ENCODE results near the gene NRG2. TPM values are rescaled to one million over a fixed set of nuclear protein-coding genes. Genes with fewer than 3 reads are reported as not detected.

Gene NRG2
- total RNA-seq, 4 donors from 2014 or later: 0.80 TPM; not detected in 3

DNA sequence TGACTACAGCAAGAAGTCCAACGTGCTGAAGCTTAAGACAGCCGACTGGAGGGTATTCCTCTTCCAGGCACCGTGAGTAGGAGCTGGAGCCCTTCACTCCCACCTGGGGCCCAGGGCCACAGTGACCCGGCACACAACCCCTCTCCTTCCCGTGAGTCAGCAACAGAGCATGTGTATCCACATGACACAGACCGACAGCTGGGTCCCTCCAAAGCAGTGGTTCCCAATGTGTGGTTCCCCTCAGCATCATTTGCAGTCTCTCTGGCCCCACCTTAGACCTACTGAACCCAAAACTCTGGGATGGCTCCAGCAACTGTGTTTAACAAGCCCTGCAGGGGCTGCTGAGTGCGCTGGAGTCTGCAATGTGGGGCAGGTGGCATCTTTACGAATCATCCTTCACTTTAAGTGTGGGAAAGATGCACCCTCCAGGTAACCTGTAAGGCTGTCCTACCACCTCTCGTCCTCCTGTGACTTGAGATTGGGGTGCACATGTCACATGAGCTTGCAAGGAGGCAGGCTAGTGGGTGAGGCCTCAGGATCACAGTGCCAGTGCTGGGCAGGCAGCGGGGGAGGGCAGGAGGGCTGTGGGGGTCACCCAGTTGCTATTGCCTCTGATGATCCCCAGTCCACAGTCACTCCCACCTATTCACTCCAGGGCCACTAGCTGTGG, 205.3 kb downstream of the NRG2 start:
- Histone ChIP-seq H3K27me3 (no peaks in the 10 kb centered on the region), H3K27ac (no peak overlapping the region), H3K4me3 (no peak overlapping the region), H3K4me1 (no peaks in the 10 kb centered on the region), H3K36me3 (no peaks in the 10 kb centered on the region), H3K9me3 (no peaks in the 10 kb centered on the region)
- TF ChIP-seq POLR2A (IDR thresholded peaks at IDR 0.05): no peak
- DNase-seq: peak in 1 of 3 donors; percentile 33

DNA sequence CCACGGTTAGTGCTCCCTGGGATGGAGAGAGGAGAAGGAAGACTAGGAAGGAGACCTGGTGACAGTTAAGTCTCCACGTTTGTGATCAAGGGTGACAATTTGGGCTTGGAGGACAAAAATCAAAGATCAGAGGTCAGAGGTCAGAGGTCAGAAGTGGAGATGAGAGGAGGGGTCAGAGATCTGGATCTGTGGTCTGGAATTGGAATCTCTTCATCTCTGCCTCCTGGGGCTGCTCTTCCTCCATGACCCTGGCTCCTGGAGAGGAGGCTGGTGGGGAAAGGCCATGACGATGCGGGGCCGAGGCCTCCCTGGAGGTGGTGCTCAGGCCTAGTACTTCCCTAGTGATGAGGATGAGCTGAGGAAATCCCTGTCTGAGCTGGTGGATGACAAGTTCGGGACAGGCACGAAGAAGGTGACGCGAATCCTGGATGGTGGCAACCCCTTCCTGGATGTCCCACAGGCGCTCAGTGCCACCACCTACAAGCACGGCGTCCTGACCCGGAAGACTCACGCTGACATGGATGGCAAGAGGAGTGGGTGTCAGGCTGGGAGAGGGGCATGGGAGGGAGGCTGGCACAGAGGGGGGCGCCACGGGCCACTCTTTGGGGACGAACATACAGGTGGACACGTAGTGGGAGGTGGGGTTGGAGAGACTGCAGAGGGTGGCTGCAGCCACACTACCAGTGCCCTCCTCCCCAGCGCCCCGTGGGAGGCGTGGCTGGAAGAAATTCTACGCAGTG, 206.5 kb downstream of the NRG2 start:
- DNase-seq: peak in 1 of 3 donors; percentile 27

DNA sequence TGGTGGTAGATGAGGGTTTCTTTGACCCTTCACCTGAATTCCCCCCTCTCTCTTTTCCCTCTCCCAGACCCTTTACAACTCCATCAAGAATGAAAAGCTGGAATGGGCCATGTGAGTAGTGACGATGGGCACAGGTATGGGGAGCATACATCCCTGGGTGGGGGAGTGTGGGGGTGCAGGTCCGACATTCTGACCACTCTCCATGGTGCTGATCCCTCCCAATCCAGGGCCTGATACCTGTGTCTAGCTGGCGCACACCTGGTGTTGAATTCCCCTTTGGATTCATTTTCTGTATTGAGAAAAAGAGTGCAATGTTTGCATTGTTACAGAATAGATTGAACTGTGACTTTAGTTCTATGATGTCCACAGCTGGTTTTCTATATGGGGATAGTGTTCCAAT, 207.4 kb downstream of the NRG2 start:
- TF ChIP-seq POLR2A (IDR thresholded peaks at IDR 0.05): no peak
- TF ChIP-seq, protein P1, sequence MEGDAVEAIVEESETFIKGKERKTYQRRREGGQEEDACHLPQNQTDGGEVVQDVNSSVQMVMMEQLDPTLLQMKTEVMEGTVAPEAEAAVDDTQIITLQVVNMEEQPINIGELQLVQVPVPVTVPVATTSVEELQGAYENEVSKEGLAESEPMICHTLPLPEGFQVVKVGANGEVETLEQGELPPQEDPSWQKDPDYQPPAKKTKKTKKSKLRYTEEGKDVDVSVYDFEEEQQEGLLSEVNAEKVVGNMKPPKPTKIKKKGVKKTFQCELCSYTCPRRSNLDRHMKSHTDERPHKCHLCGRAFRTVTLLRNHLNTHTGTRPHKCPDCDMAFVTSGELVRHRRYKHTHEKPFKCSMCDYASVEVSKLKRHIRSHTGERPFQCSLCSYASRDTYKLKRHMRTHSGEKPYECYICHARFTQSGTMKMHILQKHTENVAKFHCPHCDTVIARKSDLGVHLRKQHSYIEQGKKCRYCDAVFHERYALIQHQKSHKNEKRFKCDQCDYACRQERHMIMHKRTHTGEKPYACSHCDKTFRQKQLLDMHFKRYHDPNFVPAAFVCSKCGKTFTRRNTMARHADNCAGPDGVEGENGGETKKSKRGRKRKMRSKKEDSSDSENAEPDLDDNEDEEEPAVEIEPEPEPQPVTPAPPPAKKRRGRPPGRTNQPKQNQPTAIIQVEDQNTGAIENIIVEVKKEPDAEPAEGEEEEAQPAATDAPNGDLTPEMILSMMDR (IDR thresholded peaks at IDR 0.05): no peak
- Histone ChIP-seq H3K27me3 (no peaks in the 10 kb centered on the region), H3K9me3 (no peaks in the 10 kb centered on the region), H3K4me3 (no peak overlapping the region), H3K4me1 (no peaks in the 10 kb centered on the region), H3K27ac (no peak overlapping the region), H3K36me3 (no peaks in the 10 kb centered on the region)
- no peak for DNase-seq

More for the DNA sequence above, 206.5 kb downstream of the NRG2 start:
- TF ChIP-seq, protein P1 (IDR thresholded peaks at IDR 0.05): no peak
- no peak for TF ChIP-seq POLR2A (IDR thresholded peaks at IDR 0.05)
- H3K9me3 ChIP-seq: no peaks in the 10 kb centered on the region
- no peaks in the 10 kb centered on the region for H3K36me3 ChIP-seq
- no peaks in the 10 kb centered on the region for H3K4me1 ChIP-seq
- H3K4me3 ChIP-seq: no peak overlapping the region
- no peak overlapping the region for H3K27ac ChIP-seq
- H3K27me3 ChIP-seq: no peaks in the 10 kb centered on the region

DNA sequence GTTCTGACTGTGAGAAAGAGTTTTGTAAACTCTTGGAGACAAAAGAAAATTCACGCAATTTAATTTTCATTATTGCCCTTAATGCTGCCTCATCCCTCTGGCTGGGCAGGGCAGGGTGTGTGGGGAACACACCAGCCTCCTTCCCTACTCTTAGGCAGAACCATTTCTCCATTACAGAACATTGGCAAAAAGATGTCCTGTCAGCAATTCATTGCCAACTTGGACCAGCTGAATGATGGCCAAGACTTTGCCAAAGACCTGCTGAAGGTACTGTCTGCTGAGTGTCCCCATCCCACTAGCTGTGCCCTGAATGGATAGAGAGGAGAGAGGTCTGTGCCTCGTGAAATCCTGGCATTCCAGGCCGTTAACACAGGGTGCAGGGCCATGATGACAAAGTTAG, 209.6 kb downstream of the NRG2 start:
- H3K4me1 ChIP-seq: no peaks in the 10 kb centered on the region
- H3K9me3 ChIP-seq: no peaks in the 10 kb centered on the region
- no peak for DNase-seq
- TF ChIP-seq, protein P1 (IDR thresholded peaks at IDR 0.05): no peak
- no peak for TF ChIP-seq POLR2A (IDR thresholded peaks at IDR 0.05)
- no peak overlapping the region for H3K27ac ChIP-seq
- no peaks in the 10 kb centered on the region for H3K27me3 ChIP-seq
- no peaks in the 10 kb centered on the region for H3K36me3 ChIP-seq
- H3K4me3 ChIP-seq: no peak overlapping the region

DNA sequence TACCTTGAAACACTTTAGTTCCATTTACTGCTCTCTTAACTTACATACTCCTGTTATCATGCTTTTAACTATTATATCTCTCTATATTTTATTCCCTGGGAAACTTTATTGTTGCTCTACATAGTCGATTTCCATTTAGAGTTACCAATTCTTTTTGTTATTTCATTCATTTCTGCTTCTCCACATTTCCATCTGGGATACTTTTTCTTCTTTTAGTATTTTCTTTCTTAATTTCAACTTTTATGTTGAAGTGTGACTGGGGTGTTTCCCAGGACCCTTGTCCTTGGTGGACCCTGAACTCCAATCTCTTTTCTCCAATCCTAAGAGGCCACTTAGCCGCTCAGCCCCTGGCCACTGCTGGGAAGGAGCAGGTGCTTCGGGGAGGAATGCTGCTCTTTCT, 211.5 kb downstream of the NRG2 start:
- H3K36me3 ChIP-seq: no peaks in the 10 kb centered on the region
- DNase-seq: no peak
- TF ChIP-seq POLR2A (IDR thresholded peaks at IDR 0.05): no peak
- TF ChIP-seq, protein P1 (IDR thresholded peaks at IDR 0.05): no peak

DNA sequence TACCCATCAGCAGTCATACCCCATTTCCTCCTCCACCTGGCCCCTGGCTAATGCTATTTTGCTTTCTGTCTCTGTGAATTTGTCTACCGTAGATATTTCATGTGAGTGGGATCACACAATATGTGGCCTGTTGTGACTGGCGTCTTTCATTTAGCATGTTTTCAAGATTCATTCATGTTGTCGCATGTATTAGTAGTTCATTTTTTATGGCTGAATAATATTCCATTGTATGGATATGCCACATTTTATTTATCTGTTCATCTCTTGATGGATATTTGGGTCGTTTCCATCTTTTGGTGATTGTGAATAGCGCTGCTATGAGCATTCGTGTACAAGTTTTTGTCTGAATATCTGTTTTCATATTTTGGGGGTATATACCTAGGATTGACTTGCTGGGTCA, 213.6 kb downstream of the NRG2 start:
- Histone ChIP-seq H3K4me3 (no peak overlapping the region), H3K27me3 (no peaks in the 10 kb centered on the region), H3K9me3 (no peaks in the 10 kb centered on the region), H3K27ac (no peak overlapping the region), H3K36me3 (no peaks in the 10 kb centered on the region), H3K4me1 (no peaks in the 10 kb centered on the region)
- no peak for DNase-seq
- TF ChIP-seq, protein P1 (IDR thresholded peaks at IDR 0.05): no peak
- no peak for TF ChIP-seq POLR2A (IDR thresholded peaks at IDR 0.05)

More for the DNA sequence above, 211.5 kb downstream of the NRG2 start:
- H3K9me3 ChIP-seq: no peaks in the 10 kb centered on the region
- no peak overlapping the region for H3K27ac ChIP-seq
- no peaks in the 10 kb centered on the region for H3K27me3 ChIP-seq
- no peak overlapping the region for H3K4me3 ChIP-seq
- no peaks in the 10 kb centered on the region for H3K4me1 ChIP-seq
